A549 (cell line): Measurements from ENCODE around the gene BPIFB4. TPM values are rescaled to one million over a fixed set of nuclear protein-coding genes. Genes with fewer than 3 reads are reported as not detected.

Experiments used
- ATAC-seq, 2 experiments: fragments of 200-7000 bp in 1 of 2; fragments of >200 bp in 1 of 2; cut with Nextera tagmentation in 1 of 2; cut with Tn5 transposase in 1 of 2; 3 replicates each; pipeline versions ENCODE4 v1.8.0 to v1.9.1; 2018 to 2020; ENCODE audit warnings: mild to moderate bottlenecking in 1 of 2, moderate library complexity in 1 of 2
- CTCF ChIA-PET: fragments of 300-600 bp; sonication (Branson Sonifier 250); formaldehyde crosslinking; extraction: SDS; loops from one replicate; lab custom pipeline; 2021; ENCODE audit warnings: antibody characterized with exemption, inconsistent platforms; lab: Yijun Ruan, JAX
- POLR2A ChIA-PET: fragments of 350-600 bp; formaldehyde crosslinking; extraction: SDS; loops from one replicate; lab custom pipeline; 2021; ENCODE audit warnings: antibody characterized with exemption, inconsistent platforms; lab: Yijun Ruan, JAX
- DNase-seq, 2 experiments: peaks; one replicate each; pipeline versions ENCODE4 v3.0.0 to v3.0.0-alpha.2; 2011 to 2016; ENCODE audit warnings: low read depth in 1 of 2, low spot score in 1 of 2
- FAIRE-seq: peaks from 2 replicates; lab custom pipeline; 2011; peaks lifted over from hg19 to GRCh38; lab: Jason Lieb, UNC
- H3K27ac ChIP-seq, 2 experiments: fragments of >200 bp; sonication (Bioruptor Twin); formaldehyde crosslinking; 3 replicates each; pipeline ENCODE4 v1.5.1; 2016 to 2017
- H3K4me1 ChIP-seq: fragments of >200 bp; sonication (Bioruptor Twin); formaldehyde crosslinking; 3 replicates; pipeline ENCODE4 v1.6.1; 2016
- H3K4me2 ChIP-seq: fragments of >200 bp; sonication (Bioruptor Twin); formaldehyde crosslinking; 3 replicates; pipeline ENCODE4 v1.6.1; 2016
- H3K4me3 ChIP-seq: fragments of >200 bp; sonication (Bioruptor Twin); formaldehyde crosslinking; 3 replicates; pipeline ENCODE4 v1.5.1; 2016
- H3K9me3 ChIP-seq: fragments of >200 bp; sonication (Bioruptor Twin); formaldehyde crosslinking; 3 replicates; pipeline ENCODE4 v1.6.1; 2016
- CBX2 ChIP-seq: fragments of 200-600 bp; sonication (generic); IDR thresholded peaks from 2 replicates; pipeline ENCODE4 v1.6.1; 2016; ENCODE audit warnings: low read depth, mild to moderate bottlenecking, borderline replicate concordance
- CBX8 ChIP-seq: fragments of 200-600 bp; sonication (generic); IDR thresholded peaks from 2 replicates; pipeline ENCODE4 v1.6.1; 2016
- CHD2 ChIP-seq: fragments of 150-350 bp; IDR thresholded peaks from 2 replicates; pipeline ENCODE4 v1.6.1; 2014; ENCODE audit warnings: low read length; ENCODE audit not compliant: partially characterized antibody
- EP300 ChIP-seq, 2 experiments: fragments of >200 bp; sonication (Bioruptor Twin); formaldehyde crosslinking; IDR thresholded peaks; 2 replicates in 1 of 2; 3 replicates in 1 of 2; pipeline ENCODE4 v1.6.1; 2016 to 2017
- ESRRA ChIP-seq: fragments of 150-350 bp; IDR thresholded peaks from 2 replicates; pipeline ENCODE4 v1.6.1; 2014; ENCODE audit warnings: mild to moderate bottlenecking, low read length, borderline replicate concordance
- FOSL2 ChIP-seq, 2 experiments: fragments of 450-650 bp in 1 of 2; fragments of >200 bp in 1 of 2; sonication (Bioruptor Twin) in 1 of 2; formaldehyde crosslinking; IDR thresholded peaks; 2 replicates each; pipeline versions ENCODE4 v1.5.0 to v1.6.1; 2016 to 2020; ENCODE audit warnings: mild to moderate bottlenecking in 1 of 2, moderate library complexity in 1 of 2
- FOXS1 ChIP-seq: fragments of 250-450 bp; sonication (Bioruptor Pico); IDR thresholded peaks from 2 replicates; pipeline ENCODE4 v1.5.0; 2020; ENCODE audit warnings: mild to moderate bottlenecking, moderate library complexity
- GATA3 ChIP-seq: IDR thresholded peaks from 2 replicates; pipeline ENCODE4 v1.6.1; 2012; ENCODE audit warnings: borderline replicate concordance
- HDAC2 ChIP-seq: fragments of 200-600 bp; sonication (generic); IDR thresholded peaks from 2 replicates; pipeline ENCODE4 v1.6.1; 2016
- HEYL ChIP-seq: fragments of 250-450 bp; sonication (Bioruptor Pico); IDR thresholded peaks from 2 replicates; pipeline ENCODE4 v1.8.0; 2021; ENCODE audit warnings: mild to moderate bottlenecking, moderate library complexity
- HOXA7 ChIP-seq: fragments of 250-450 bp; sonication (Bioruptor Pico); IDR thresholded peaks from 2 replicates; pipeline ENCODE4 v1.5.0; 2020; ENCODE audit warnings: mild to moderate bottlenecking, moderate library complexity
- HOXB13 ChIP-seq: fragments of 250-450 bp; sonication (Bioruptor Pico); IDR thresholded peaks from 2 replicates; pipeline ENCODE4 v1.5.0; 2020; ENCODE audit warnings: low read depth, mild to moderate bottlenecking, moderate library complexity
- JUN ChIP-seq, 2 experiments: fragments of >200 bp; sonication (Bioruptor Twin); formaldehyde crosslinking; IDR thresholded peaks; 2 replicates in 1 of 2; 3 replicates in 1 of 2; pipeline ENCODE4 v1.6.1; 2016 to 2017
- KDM5A ChIP-seq: fragments of 200-600 bp; sonication (generic); IDR thresholded peaks from 2 replicates; pipeline ENCODE4 v1.6.1; 2016; ENCODE audit warnings: antibody characterized with exemption, mild to moderate bottlenecking
- MAFK ChIP-seq: fragments of 450-650 bp; IDR thresholded peaks from 2 replicates; pipeline ENCODE4 v1.6.1; 2014; ENCODE audit not compliant: partially characterized antibody
- MYC ChIP-seq: IDR thresholded peaks from 2 replicates; pipeline ENCODE4 v1.6.1; 2012; ENCODE audit warnings: mild to moderate bottlenecking, inconsistent platforms, low read length, improper control_type of control experiment, borderline replicate concordance
- NPAS2 ChIP-seq: fragments of 250-450 bp; sonication (Bioruptor Pico); IDR thresholded peaks from 2 replicates; pipeline ENCODE4 v1.8.0; 2022; ENCODE audit warnings: mild to moderate bottlenecking, moderate library complexity, borderline replicate concordance
- PHF8 ChIP-seq: fragments of 200-600 bp; sonication (generic); IDR thresholded peaks from 2 replicates; pipeline ENCODE4 v1.6.1; 2016; ENCODE audit warnings: low read depth, mild to moderate bottlenecking, antibody characterized with exemption, moderate library complexity, borderline replicate concordance
- POLR2AphosphoS2 ChIP-seq: conservative IDR thresholded peaks from 2 replicates; pipeline ENCODE4 v1.6.1; 2012; ENCODE audit warnings: low read length, improper control_type of control experiment, inconsistent platforms
- RAD21 ChIP-seq, 2 experiments: fragments of >200 bp in 1 of 2; sonication (Bioruptor Twin) in 1 of 2; formaldehyde crosslinking in 1 of 2; IDR thresholded peaks in 1 of 2; conservative IDR thresholded peaks in 1 of 2; 2 replicates in 1 of 2; 3 replicates in 1 of 2; pipeline ENCODE4 v1.6.1; 2012 to 2018; ENCODE audit warnings: inconsistent platforms in 1 of 2
- RCOR1 ChIP-seq: fragments of 150-350 bp; IDR thresholded peaks from 2 replicates; pipeline ENCODE4 v1.6.1; 2014; ENCODE audit warnings: antibody characterized with exemption, low read length, low read depth
- SMC3 ChIP-seq: fragments of >200 bp; sonication (Bioruptor Twin); formaldehyde crosslinking; IDR thresholded peaks from 3 replicates; pipeline ENCODE4 v1.6.1; 2018; ENCODE audit warnings: inconsistent platforms
- SREBF2 ChIP-seq: fragments of 450-650 bp; IDR thresholded peaks from 2 replicates; pipeline ENCODE4 v1.6.1; 2014; ENCODE audit warnings: mild to moderate bottlenecking, moderate library complexity
- TFCP2L1 ChIP-seq: fragments of 250-450 bp; sonication (Bioruptor Pico); IDR thresholded peaks from 2 replicates; pipeline ENCODE4 v1.5.0; 2021; ENCODE audit warnings: mild to moderate bottlenecking
- TP53 ChIP-seq: fragments of 250-450 bp; sonication (Bioruptor Pico); IDR thresholded peaks from 2 replicates; pipeline ENCODE4 v1.5.0; 2021; ENCODE audit warnings: mild to moderate bottlenecking, moderate library complexity
- ZFP36 ChIP-seq: fragments of 450-650 bp; IDR thresholded peaks from 2 replicates; pipeline ENCODE4 v1.6.1; 2014; ENCODE audit warnings: borderline replicate concordance; ENCODE audit not compliant: partially characterized antibody
- ZNF302 ChIP-seq: fragments of 250-450 bp; sonication (Bioruptor Pico); IDR thresholded peaks from 2 replicates; pipeline ENCODE4 v1.9.0; 2021; ENCODE audit warnings: inconsistent platforms, mild to moderate bottlenecking, moderate library complexity
- WGBS: methylation state at CpG from one replicate; pipeline ENCODE4 v1.1.6; 2017; ENCODE audit errors: missing lambda C conversion rate; 5-methylcytosine and 5-hydroxymethylcytosine counted together
- polyA plus RNA-seq, 4 experiments: library from polyadenylated mRNA; depleted of rRNA in 3 of 4; stranded (reverse); fragments of >200 nt; fragmentation: RNase III in 1 of 4; extraction: RNeasy Plus Mini Kit Qiagen cat#74134 plus additional on column Dnase treatment in 1 of 4; gene quantifications; 2 replicates in 3 of 4; 3 replicates in 1 of 4; pipeline ENCODE4 v1.2.3, GENCODE V29; 2011 to 2017
- TF ChIP-seq, protein P1 (sequence below): fragments of >200 bp; sonication (Bioruptor Twin); formaldehyde crosslinking; IDR thresholded peaks from 3 replicates; pipeline ENCODE4 v1.6.1; 2016
- TF ChIP-seq, protein P2 (sequence below): fragments of 250-450 bp; sonication (Bioruptor Pico); IDR thresholded peaks from 2 replicates; pipeline ENCODE4 v1.5.0; 2021; ENCODE audit warnings: mild to moderate bottlenecking, moderate library complexity, borderline replicate concordance
- TF ChIP-seq, protein P3 (sequence below): IDR thresholded peaks from 2 replicates; pipeline ENCODE4 v1.6.1; 2012
- TF ChIP-seq, protein P4 (sequence below): IDR thresholded peaks from 2 replicates; pipeline ENCODE4 v1.6.1; 2012

BPIFB4 gene
- polyA plus RNA-seq, 2 of the 4 experiments (the other 2 are of a cell fraction): not detected

- 52% methylated on average over 11 of the region's 11 CpGs for WGBS
- DNase-seq (no peak), FAIRE-seq (no peak), ATAC-seq (no peak)
- no peaks in the 10 kb centered on the region for H3K9me3 ChIP-seq
- POLR2A ChIA-PET: no interaction called here
- no peak overlapping the region for H3K27ac ChIP-seq
- H3K4me3 ChIP-seq: no peak overlapping the region
- H3K4me1 ChIP-seq: no peaks in the 10 kb centered on the region
- CTCF ChIA-PET: no interaction called here
- TF ChIP-seq SMC3 (no peak), HDAC2 (no peak), KDM5A (no peak), FOXS1 (CRISPR knock-in tag) (no peak), EP300 (IDR thresholded peaks at IDR 0.05) (no peak), HOXB13 (no peak), RCOR1 (no peak), PHF8 (no peak), CBX8 (no peak), ZFP36 (no peak), GATA3 (no peak), JUN (IDR thresholded peaks at IDR 0.05) (no peak), SREBF2 (no peak), POLR2AphosphoS2 (no peak), TFCP2L1 (CRISPR knock-in tag) (no peak), HOXA7 (CRISPR knock-in tag) (no peak), MAFK (no peak)
- TF ChIP-seq, protein P1, sequence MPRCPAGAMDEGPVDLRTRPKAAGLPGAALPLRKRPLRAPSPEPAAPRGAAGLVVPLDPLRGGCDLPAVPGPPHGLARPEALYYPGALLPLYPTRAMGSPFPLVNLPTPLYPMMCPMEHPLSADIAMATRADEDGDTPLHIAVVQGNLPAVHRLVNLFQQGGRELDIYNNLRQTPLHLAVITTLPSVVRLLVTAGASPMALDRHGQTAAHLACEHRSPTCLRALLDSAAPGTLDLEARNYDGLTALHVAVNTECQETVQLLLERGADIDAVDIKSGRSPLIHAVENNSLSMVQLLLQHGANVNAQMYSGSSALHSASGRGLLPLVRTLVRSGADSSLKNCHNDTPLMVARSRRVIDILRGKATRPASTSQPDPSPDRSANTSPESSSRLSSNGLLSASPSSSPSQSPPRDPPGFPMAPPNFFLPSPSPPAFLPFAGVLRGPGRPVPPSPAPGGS: no peak
- TF ChIP-seq, protein P2, sequence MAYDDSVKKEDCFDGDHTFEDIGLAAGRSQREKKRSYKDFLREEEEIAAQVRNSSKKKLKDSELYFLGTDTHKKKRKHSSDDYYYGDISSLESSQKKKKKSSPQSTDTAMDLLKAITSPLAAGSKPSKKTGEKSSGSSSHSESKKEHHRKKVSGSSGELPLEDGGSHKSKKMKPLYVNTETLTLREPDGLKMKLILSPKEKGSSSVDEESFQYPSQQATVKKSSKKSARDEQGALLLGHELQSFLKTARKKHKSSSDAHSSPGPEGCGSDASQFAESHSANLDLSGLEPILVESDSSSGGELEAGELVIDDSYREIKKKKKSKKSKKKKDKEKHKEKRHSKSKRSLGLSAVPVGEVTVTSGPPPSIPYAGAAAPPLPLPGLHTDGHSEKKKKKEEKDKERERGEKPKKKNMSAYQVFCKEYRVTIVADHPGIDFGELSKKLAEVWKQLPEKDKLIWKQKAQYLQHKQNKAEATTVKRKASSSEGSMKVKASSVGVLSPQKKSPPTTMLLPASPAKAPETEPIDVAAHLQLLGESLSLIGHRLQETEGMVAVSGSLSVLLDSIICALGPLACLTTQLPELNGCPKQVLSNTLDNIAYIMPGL (CRISPR knock-in tag): no peak
- TF ChIP-seq, protein P3, sequence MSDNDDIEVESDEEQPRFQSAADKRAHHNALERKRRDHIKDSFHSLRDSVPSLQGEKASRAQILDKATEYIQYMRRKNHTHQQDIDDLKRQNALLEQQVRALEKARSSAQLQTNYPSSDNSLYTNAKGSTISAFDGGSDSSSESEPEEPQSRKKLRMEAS: no peak
- H3K4me2 ChIP-seq: no peak overlapping the region
Observed at GRCh38 chr20:33064572-33065287, 14.7 kb upstream of the BPIFB4 start.

- ChIA-PET POLR2A (no interaction called here), CTCF (interaction anchor here (1.8 kb wide), 1 partner anchor 9 kb away, joined by 5 read pairs; no protein-coding TSS in a partner anchor)
- Histone ChIP-seq H3K4me1 (no peaks in the 10 kb centered on the region), H3K4me3 (no peak overlapping the region), H3K4me2 (no peak overlapping the region), H3K9me3 (no peaks in the 10 kb centered on the region), H3K27ac (no peak overlapping the region)
- no peak for ATAC-seq
- no peak for FAIRE-seq
- TF ChIP-seq RCOR1 (no peak), TP53 (CRISPR knock-in tag) (no peak), SREBF2 (no peak), ZFP36 (no peak), FOSL2 (IDR thresholded peaks at IDR 0.05) (no peak), FOSL2 (CRISPR knock-in tag; IDR thresholded peaks at IDR 0.05) (no peak), HOXB13 (no peak), CHD2 (no peak), SMC3 (no peak), ZNF302 (no peak), JUN (IDR thresholded peaks at IDR 0.05) (no peak), NPAS2 (no peak), MYC (no peak), ESRRA (no peak), HEYL (no peak), POLR2AphosphoS2 (no peak), RAD21 (conservative IDR thresholded peaks at IDR 0.05 in 1 of 2, IDR thresholded peaks at IDR 0.05 in 1 of 2) (no peak), EP300 (IDR thresholded peaks at IDR 0.05) (no peak), CBX2 (no peak)
- TF ChIP-seq, protein P4, sequence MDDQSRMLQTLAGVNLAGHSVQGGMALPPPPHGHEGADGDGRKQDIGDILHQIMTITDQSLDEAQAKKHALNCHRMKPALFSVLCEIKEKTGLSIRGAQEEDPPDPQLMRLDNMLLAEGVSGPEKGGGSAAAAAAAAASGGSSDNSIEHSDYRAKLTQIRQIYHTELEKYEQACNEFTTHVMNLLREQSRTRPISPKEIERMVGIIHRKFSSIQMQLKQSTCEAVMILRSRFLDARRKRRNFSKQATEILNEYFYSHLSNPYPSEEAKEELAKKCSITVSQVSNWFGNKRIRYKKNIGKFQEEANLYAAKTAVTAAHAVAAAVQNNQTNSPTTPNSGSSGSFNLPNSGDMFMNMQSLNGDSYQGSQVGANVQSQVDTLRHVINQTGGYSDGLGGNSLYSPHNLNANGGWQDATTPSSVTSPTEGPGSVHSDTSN: no peak
- WGBS: 37% methylated on average over 9 of the region's 9 CpGs
- no peak for DNase-seq
Observed at GRCh38 chr20:33065785-33066184, 13.7 kb upstream of the BPIFB4 start.
